ENCODE data around the gene FER. TPM values are rescaled to one million over a fixed set of nuclear protein-coding genes. Genes with fewer than 3 reads are reported as not detected.

FER gene
- polyA plus RNA-seq, 3 donors = 2.4 to 14.7 (median 6.2) TPM

DNA sequence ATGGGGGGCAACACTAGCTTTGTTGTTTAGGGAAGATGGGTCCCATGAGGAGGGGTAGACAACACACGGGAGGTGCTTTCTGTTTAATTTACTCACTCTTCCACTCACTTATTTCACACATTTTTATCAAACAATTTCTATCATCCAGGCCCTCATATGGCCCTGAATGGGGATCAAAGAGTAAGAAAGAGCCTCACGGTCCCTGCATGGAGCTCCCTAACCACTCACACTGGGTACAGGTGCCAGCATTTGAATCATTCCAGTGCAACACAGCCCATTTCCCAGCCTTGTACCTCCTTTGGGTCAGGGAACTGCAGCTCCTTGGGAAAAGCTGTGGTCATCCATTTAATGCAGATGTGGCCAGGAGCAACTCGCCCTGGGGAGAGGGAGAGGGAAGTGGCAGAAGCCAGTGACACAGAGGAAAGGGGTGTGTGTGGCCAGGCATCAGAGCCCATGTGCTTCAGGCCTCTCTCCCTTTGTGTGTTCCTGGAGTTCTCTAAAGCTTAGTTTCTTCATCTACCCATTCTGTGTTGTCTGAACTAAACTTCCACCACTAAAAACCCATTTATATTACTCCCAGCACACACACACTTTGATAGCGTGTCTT, 476.7 kb downstream of the FER start:
- Histone ChIP-seq H3K9me3 (replicated peaks in 1 of 2; ENCODE audit: control insufficient read depth in 1 of 2, insufficient read depth in 1 of 2, low read length in 2 of 2) (no peaks in the 10 kb centered on the region), H3K4me1 (ENCODE audit: control insufficient read depth in 1 of 2, insufficient read depth in 2 of 2, low read length in 2 of 2) (no peaks in the 10 kb centered on the region), H3K27ac (ENCODE audit: low read depth in 1 of 2, low read length in 2 of 2) (no peak overlapping the region), H3K9ac (ENCODE audit: insufficient read depth, low read length, poor library complexity, severe bottlenecking) (no peak overlapping the region), H3K27me3 (ENCODE audit: control insufficient read depth in 2 of 2, insufficient read depth in 2 of 2, low read length in 2 of 2) (no peaks in the 10 kb centered on the region), H3K36me3 (replicated peaks in 1 of 2; ENCODE audit: control insufficient read depth in 1 of 2, insufficient read depth in 2 of 2, low read length in 2 of 2) (no peaks in the 10 kb centered on the region), H2AFZ (ENCODE audit: insufficient read depth, low read depth, low read length, poor library complexity, severe bottlenecking) (no peak overlapping the region), H3K79me2 (ENCODE audit: insufficient read depth, low read length) (no peaks in the 10 kb centered on the region), H3K4me3 (replicated peaks in 1 of 3; ENCODE audit: low read depth in 2 of 3, low read length in 3 of 3) (no peak overlapping the region), H4K20me1 (ENCODE audit: insufficient read depth, low read length) (no peaks in the 10 kb centered on the region), H3K4me2 (replicated peaks; ENCODE audit: extremely low read depth, low read length, poor library complexity, severe bottlenecking) (no peak overlapping the region)
- H3K27me3 Mint-ChIP-seq (ENCODE audit: low read depth in 3 of 3) = no peaks in the 10 kb centered on the region
- TF ChIP-seq, protein P1, sequence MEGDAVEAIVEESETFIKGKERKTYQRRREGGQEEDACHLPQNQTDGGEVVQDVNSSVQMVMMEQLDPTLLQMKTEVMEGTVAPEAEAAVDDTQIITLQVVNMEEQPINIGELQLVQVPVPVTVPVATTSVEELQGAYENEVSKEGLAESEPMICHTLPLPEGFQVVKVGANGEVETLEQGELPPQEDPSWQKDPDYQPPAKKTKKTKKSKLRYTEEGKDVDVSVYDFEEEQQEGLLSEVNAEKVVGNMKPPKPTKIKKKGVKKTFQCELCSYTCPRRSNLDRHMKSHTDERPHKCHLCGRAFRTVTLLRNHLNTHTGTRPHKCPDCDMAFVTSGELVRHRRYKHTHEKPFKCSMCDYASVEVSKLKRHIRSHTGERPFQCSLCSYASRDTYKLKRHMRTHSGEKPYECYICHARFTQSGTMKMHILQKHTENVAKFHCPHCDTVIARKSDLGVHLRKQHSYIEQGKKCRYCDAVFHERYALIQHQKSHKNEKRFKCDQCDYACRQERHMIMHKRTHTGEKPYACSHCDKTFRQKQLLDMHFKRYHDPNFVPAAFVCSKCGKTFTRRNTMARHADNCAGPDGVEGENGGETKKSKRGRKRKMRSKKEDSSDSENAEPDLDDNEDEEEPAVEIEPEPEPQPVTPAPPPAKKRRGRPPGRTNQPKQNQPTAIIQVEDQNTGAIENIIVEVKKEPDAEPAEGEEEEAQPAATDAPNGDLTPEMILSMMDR (IDR thresholded peaks at IDR 0.05) = no peak
- no peak for DNase-seq
- WGBS (ENCODE audit: insufficient coverage) = 80% methylated on average over 3 of the region's 4 CpGs
- H3K4me3 Mint-ChIP-seq = no peak overlapping the region
- peaks cover 0 to 11% (median 3%) of the 10 kb centered on the region in 7 donors for H3K9me3 Mint-ChIP-seq
- no peak overlapping the region for H3K27ac Mint-ChIP-seq
- H3K4me1 Mint-ChIP-seq = no peaks in the 10 kb centered on the region
- intact Hi-C loops (cut with micrococcal nuclease) = no loop called here
- H3K36me3 Mint-ChIP-seq = no peaks in the 10 kb centered on the region

DNA sequence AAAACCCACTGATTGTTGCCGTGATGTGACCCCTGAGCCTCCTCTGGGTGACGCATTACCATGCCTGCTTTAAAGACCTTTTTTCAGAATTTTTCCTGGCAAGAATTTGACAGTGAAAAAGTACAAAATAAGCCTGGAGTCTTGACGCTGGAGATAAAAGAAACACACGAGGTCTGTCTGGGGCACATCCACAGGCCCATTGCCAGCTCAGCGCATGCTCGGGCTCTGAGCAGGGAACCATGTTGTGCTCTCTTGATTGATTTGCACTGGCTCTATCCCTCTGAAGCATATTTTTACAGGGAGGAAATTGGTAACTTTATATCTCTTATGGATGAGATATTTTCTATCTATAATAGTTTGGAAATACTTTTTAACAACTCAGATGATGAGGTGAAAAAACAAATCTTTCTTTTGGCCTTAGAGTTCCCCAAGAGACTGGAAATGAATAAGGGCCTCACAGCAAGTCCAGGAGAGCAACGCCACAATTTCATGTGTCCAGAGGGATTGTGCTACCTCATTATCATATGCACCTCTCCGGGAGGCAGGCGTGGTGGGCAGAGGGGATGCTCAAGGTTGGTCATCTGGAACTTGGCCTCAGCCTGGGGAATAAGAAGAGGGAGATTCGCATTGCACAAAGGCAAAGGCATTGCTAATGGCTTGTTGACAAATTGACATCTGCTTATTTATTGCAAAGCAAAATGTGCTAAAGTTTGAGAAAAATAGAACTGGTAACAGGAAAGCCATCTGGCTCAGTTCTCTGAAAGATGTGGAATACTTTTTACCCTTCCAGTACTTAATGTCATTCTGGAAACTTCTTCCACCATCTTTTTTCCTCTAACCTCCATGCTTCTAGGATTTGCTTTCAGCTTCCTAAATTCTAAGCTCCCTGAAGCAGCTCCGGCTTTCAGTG, 478.3 kb downstream of the FER start:
- Mint-ChIP-seq H3K27me3 (ENCODE audit: low read depth in 3 of 3) (no peaks in the 10 kb centered on the region), H3K4me1 (no peaks in the 10 kb centered on the region), H3K27ac (no peak overlapping the region), H3K4me3 (no peak overlapping the region), H3K36me3 (no peaks in the 10 kb centered on the region), H3K9me3 (peaks cover 0 to 9% (median 3%) of the 10 kb centered on the region in 7 donors)
- intact Hi-C loops (cut with micrococcal nuclease) = no loop called here
- no peak overlapping the region for H3K27ac ChIP-seq (ENCODE audit: low read depth in 1 of 2, low read length in 2 of 2)
- H3K4me1 ChIP-seq (ENCODE audit: control insufficient read depth in 1 of 2, insufficient read depth in 2 of 2, low read length in 2 of 2) = no peaks in the 10 kb centered on the region
- TF ChIP-seq, protein P1 (IDR thresholded peaks at IDR 0.05) = no peak
- H3K36me3 ChIP-seq (replicated peaks in 1 of 2; ENCODE audit: control insufficient read depth in 1 of 2, insufficient read depth in 2 of 2, low read length in 2 of 2) = no peaks in the 10 kb centered on the region
- no peaks in the 10 kb centered on the region for H3K27me3 ChIP-seq (ENCODE audit: control insufficient read depth in 2 of 2, insufficient read depth in 2 of 2, low read length in 2 of 2)
- WGBS (ENCODE audit: insufficient coverage) = 88% methylated on average over 5 of the region's 11 CpGs
- H3K9ac ChIP-seq (ENCODE audit: insufficient read depth, low read length, poor library complexity, severe bottlenecking) = no peak overlapping the region
- H3K4me2 ChIP-seq (replicated peaks; ENCODE audit: extremely low read depth, low read length, poor library complexity, severe bottlenecking) = no peak overlapping the region
- no peak for DNase-seq
- no peaks in the 10 kb centered on the region for H3K79me2 ChIP-seq (ENCODE audit: insufficient read depth, low read length)
- no peak overlapping the region for H3K4me3 ChIP-seq (replicated peaks in 1 of 3; ENCODE audit: low read depth in 2 of 3, low read length in 3 of 3)
- H2AFZ ChIP-seq (ENCODE audit: insufficient read depth, low read depth, low read length, poor library complexity, severe bottlenecking) = no peak overlapping the region
- H3K9me3 ChIP-seq (replicated peaks in 1 of 2; ENCODE audit: control insufficient read depth in 1 of 2, insufficient read depth in 1 of 2, low read length in 2 of 2) = no peaks in the 10 kb centered on the region
- H4K20me1 ChIP-seq (ENCODE audit: insufficient read depth, low read length) = no peaks in the 10 kb centered on the region

Data from CD14-positive monocyte (primary cell).